ENCODE data around the gene TOP1.

The TOP1 gene

GRCh38 chr20:41055679-41056078 is 27.1 kb downstream of the TOP1 start:
- no peak for TF ChIP-seq CTCF (IDR thresholded peaks at IDR 0.05; ENCODE audit: low read depth, low read length, poor library complexity, severe bottlenecking)
- TF ChIP-seq EZH2phosphoT487 (IDR thresholded peaks at IDR 0.05; ENCODE audit: borderline replicate concordance, low read length), result no peak
- Histone ChIP-seq H3K4me2 (ENCODE audit: low read length) (no peak overlapping the region), H3K9me2 (replicated peaks; ENCODE audit: control insufficient read depth, low read length) (no peaks in the 10 kb centered on the region), H3F3A (ENCODE audit: control insufficient read depth, insufficient read depth) (0 out of 2 replicates have a peak, but pooled peaks cover 3% of the 10 kb centered on the region), H3K4me1 (ENCODE audit: control insufficient read depth, low read length) (peaks cover 84% of the 10 kb centered on the region), H3K27ac (ENCODE audit: low read depth, low read length) (no peak overlapping the region), H3K27me3 (ENCODE audit: control insufficient read depth, low read length) (no peaks in the 10 kb centered on the region), H4K20me1 (ENCODE audit: control insufficient read depth, insufficient read depth, low read depth, low read length) (peaks cover 32% of the 10 kb centered on the region), H3K4me3 (ENCODE audit: low read length) (no peak overlapping the region), H3K36me3 (ENCODE audit: control insufficient read depth, low read length) (peaks cover 72% of the 10 kb centered on the region), H3K9me3 (ENCODE audit: control insufficient read depth, insufficient read depth, low read length) (no peaks in the 10 kb centered on the region), H3K79me2 (ENCODE audit: control insufficient read depth, low read length) (peaks cover 99% of the 10 kb centered on the region)

- Histone ChIP-seq H3K27me3 (ENCODE audit: control insufficient read depth, low read length) (no peaks in the 10 kb centered on the region), H3F3A (ENCODE audit: control insufficient read depth, insufficient read depth) (peaks cover 6% of the 10 kb centered on the region; the same call in 1 of the 2 replicates), H3K79me2 (ENCODE audit: control insufficient read depth, low read length) (peaks cover 99% of the 10 kb centered on the region), H3K4me1 (ENCODE audit: control insufficient read depth, low read length) (peaks cover 89% of the 10 kb centered on the region), H3K36me3 (ENCODE audit: control insufficient read depth, low read length) (peaks cover 75% of the 10 kb centered on the region), H4K20me1 (ENCODE audit: control insufficient read depth, insufficient read depth, low read depth, low read length) (peaks cover 17% of the 10 kb centered on the region; the same call in 1 of the 2 replicates), H3K4me3 (ENCODE audit: low read length) (no peak overlapping the region), H3K27ac (ENCODE audit: low read depth, low read length) (no peak overlapping the region), H3K4me2 (ENCODE audit: low read length) (no peak overlapping the region), H3K9me2 (replicated peaks; ENCODE audit: control insufficient read depth, low read length) (no peaks in the 10 kb centered on the region), H3K9me3 (ENCODE audit: control insufficient read depth, insufficient read depth, low read length) (no peaks in the 10 kb centered on the region)
- no peak for TF ChIP-seq EZH2phosphoT487 (IDR thresholded peaks at IDR 0.05; ENCODE audit: borderline replicate concordance, low read length)
- no peak for TF ChIP-seq CTCF (IDR thresholded peaks at IDR 0.05; ENCODE audit: low read depth, low read length, poor library complexity, severe bottlenecking)
Measured at GRCh38 chr20:41057999-41058673, 29.5 kb downstream of the TOP1 start.

- Histone ChIP-seq H3K9me3 (ENCODE audit: control insufficient read depth, insufficient read depth, low read length) (no peaks in the 10 kb centered on the region), H3K4me1 (ENCODE audit: control insufficient read depth, low read length) (peaks cover 89% of the 10 kb centered on the region), H3F3A (ENCODE audit: control insufficient read depth, insufficient read depth) (peaks cover 6% of the 10 kb centered on the region; the same call in 1 of the 2 replicates), H3K9me2 (replicated peaks; ENCODE audit: control insufficient read depth, low read length) (no peaks in the 10 kb centered on the region), H3K4me3 (ENCODE audit: low read length) (no peak overlapping the region), H3K4me2 (ENCODE audit: low read length) (no peak overlapping the region), H3K36me3 (ENCODE audit: control insufficient read depth, low read length) (peaks cover 75% of the 10 kb centered on the region), H3K27me3 (ENCODE audit: control insufficient read depth, low read length) (no peaks in the 10 kb centered on the region), H3K79me2 (ENCODE audit: control insufficient read depth, low read length) (peaks cover 99% of the 10 kb centered on the region), H4K20me1 (ENCODE audit: control insufficient read depth, insufficient read depth, low read depth, low read length) (peaks cover 21% of the 10 kb centered on the region; the same call in 1 of the 2 replicates), H3K27ac (ENCODE audit: low read depth, low read length) (no peak overlapping the region)
- TF ChIP-seq CTCF (IDR thresholded peaks at IDR 0.05; ENCODE audit: low read depth, low read length, poor library complexity, severe bottlenecking) (no peak), EZH2phosphoT487 (IDR thresholded peaks at IDR 0.05; ENCODE audit: borderline replicate concordance, low read length) (no peak)
Measured at GRCh38 chr20:41058674-41059635, 30.3 kb downstream of the TOP1 start.
